ENCODE data around the gene NCOA7.

DNA sequence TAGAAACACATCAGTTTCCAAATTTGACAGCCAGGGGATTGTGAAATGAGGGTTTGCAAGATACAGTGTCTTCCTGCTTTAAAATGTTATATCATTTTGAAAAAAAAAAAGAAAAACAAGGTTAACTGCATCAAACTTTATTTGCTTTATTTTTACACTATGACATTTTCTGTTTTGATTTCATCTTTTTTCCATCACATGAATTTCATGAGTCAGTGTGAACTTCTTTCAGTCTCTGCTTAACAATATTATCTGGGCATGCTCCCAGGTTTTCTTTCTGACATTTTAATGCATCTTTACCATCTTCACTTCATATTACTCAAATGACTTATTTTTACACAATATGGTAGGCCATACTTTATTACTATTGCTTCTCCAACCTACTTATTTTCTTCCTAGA is 1.9 kb downstream of the NCOA7 start:
- TF ChIP-seq POLR2AphosphoS5 (IDR thresholded peaks at IDR 0.05; ENCODE audit: low read depth, low read length) (no peak), POLR2A (IDR thresholded peaks at IDR 0.05; ENCODE audit: low read depth, low read length) (no peak), TAF1 (IDR thresholded peaks at IDR 0.05; ENCODE audit: borderline replicate concordance, low read depth, low read length) (no peak)

All from GM12892 (cell line).